ENCODE results near the gene SLC5A6. TPM values are rescaled to one million over a fixed set of nuclear protein-coding genes. Genes with fewer than 3 reads are reported as not detected.
"Not testable (repeated sequence)": the region's sequence is repeated elsewhere in the genome, so short reads cannot be mapped to it uniquely, and the experiment has no call there.

Gene SLC5A6
- total and polyA plus RNA-seq, 7 experiments from 2014 or later = 13.2 to 203 (median 32.7) TPM

DNA sequence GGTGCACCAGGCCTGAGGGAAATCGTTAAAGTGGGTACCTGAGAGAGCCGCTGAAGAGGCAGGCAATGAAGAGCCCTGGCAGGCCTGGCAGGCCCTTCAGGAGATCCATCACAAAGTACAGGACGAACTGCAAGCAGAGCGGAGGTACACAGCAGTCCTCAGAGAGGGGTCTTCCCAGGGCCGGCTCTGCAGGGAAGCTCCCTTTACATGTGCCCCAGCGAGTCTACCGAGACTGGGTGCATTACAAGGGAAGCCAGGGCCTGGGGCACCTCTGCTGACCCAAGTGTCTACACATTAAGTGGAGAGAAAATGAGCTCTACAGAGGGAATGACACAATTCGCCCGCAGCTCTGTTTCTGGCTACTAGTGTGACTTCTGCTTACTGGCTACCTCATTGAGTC lies 8.3 kb downstream of the SLC5A6 start:
- Mint-ChIP-seq H3K27ac (peak overlapping the region in 1 of 9 donors; percentile 11), H3K4me1 (peaks cover 0 to 20% (median 3%) of the 10 kb centered on the region in 7 donors), H3K36me3 (peaks cover 13 to 40% (median 20%) of the 10 kb centered on the region in 5 donors), H3K9me3 (peaks cover 0 to 1% (median 0%) of the 10 kb centered on the region in 11 donors), H3K27me3 (no peaks in the 10 kb centered on the region), H3K4me3 (no peak overlapping the region)
- intact Hi-C loops (cut with micrococcal nuclease) = no loop called here
- H3K27me3 ChIP-seq (ENCODE audit: control insufficient read depth in 2 of 2, insufficient read depth in 2 of 2, low read length in 2 of 2) = no peaks in the 10 kb centered on the region
- POLR2A ChIA-PET = no interaction called here
- CTCF ChIA-PET = no interaction called here
- H3K27ac ChIP-seq (ENCODE audit: low read depth, low read length) = no peak overlapping the region
- no peak for DNase-seq
- ATAC-seq = no peak
- H3K4me3 ChIP-seq (ENCODE audit: low read length) = no peak overlapping the region
- no peaks in the 10 kb centered on the region for H3K4me1 ChIP-seq (ENCODE audit: control insufficient read depth in 2 of 2, insufficient read depth in 2 of 2, low read length in 2 of 2)
- H3K36me3 ChIP-seq (ENCODE audit: control insufficient read depth in 2 of 3, insufficient read depth in 3 of 3, low read length in 3 of 3) = peaks cover 0 to 91% (median 4%) of the 10 kb centered on the region in 3 experiments
- H3K9me3 ChIP-seq (ENCODE audit: control insufficient read depth in 2 of 3, low read length in 3 of 3) = no peaks in the 10 kb centered on the region

DNA sequence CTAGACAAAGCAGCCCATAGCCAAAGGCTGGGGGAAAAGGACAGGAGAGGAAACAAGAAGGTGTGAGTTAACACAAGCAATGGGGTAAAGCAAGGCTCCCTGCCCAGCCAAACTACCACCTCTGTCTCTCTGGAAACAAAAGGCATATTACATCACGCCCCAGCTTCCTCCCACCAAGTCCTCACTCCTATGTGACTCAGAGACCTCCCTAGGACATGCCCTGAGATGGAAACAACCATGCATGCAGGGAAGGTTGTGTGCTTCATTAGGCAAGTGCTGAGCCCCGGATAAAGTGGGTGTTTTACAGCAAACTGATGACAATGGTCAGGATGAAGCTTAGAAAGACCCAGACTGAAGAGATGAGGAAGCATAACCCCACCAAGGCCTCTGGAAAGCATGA lies 9.2 kb downstream of the SLC5A6 start:
- Histone ChIP-seq H3K27me3 (ENCODE audit: control insufficient read depth in 2 of 2, insufficient read depth in 2 of 2, low read length in 2 of 2) (no peaks in the 10 kb centered on the region), H3K4me3 (ENCODE audit: low read length) (no peak overlapping the region), H3K27ac (ENCODE audit: low read depth, low read length) (no peak overlapping the region), H3K4me1 (ENCODE audit: control insufficient read depth in 2 of 2, insufficient read depth in 2 of 2, low read length in 2 of 2) (no peaks in the 10 kb centered on the region), H3K36me3 (ENCODE audit: control insufficient read depth in 2 of 3, insufficient read depth in 3 of 3, low read length in 3 of 3) (peaks cover 0 to 83% (median 4%) of the 10 kb centered on the region in 3 experiments), H3K9me3 (ENCODE audit: control insufficient read depth in 2 of 3, low read length in 3 of 3) (no peaks in the 10 kb centered on the region)
- Mint-ChIP-seq H3K36me3 (peaks cover 13 to 39% (median 20%) of the 10 kb centered on the region in 5 donors), H3K27ac (no peak overlapping the region), H3K4me3 (no peak overlapping the region), H3K27me3 (no peaks in the 10 kb centered on the region), H3K4me1 (peaks cover 0 to 15% (median 2%) of the 10 kb centered on the region in 7 donors), H3K9me3 (peaks cover 0 to 1% (median 0%) of the 10 kb centered on the region in 11 donors)
- DNase-seq = no peak
- POLR2A ChIA-PET = no interaction called here
- no peak for ATAC-seq
- CTCF ChIA-PET = no interaction called here
- intact Hi-C loops (cut with micrococcal nuclease) = no loop called here

DNA sequence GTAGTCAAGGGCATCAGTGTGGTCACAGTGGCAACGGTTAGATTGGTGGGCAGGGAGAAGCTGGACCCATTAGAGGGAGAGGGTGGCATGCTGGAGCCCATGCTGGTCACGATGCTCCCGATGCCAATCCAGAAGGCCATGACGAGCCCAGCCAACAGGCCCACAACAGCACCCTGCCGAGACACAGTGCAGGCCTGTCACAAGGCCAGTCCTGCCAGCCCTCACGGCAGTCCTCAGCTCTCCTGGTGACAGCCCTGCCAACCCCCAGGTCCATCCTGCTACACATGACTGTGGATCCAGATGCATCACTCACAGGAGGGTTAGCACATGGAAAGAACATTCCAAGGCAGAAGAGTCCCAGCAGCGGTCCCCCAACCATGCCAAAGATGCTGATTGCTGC lies 10.4 kb downstream of the SLC5A6 start:
- ChIA-PET POLR2A (no interaction called here), CTCF (no interaction called here)
- Histone ChIP-seq H3K9me3 (ENCODE audit: control insufficient read depth in 2 of 3, low read length in 3 of 3) (no peaks in the 10 kb centered on the region), H3K4me1 (ENCODE audit: control insufficient read depth in 2 of 2, insufficient read depth in 2 of 2, low read length in 2 of 2) (no peaks in the 10 kb centered on the region), H3K27me3 (ENCODE audit: control insufficient read depth in 2 of 2, insufficient read depth in 2 of 2, low read length in 2 of 2) (no peaks in the 10 kb centered on the region), H3K27ac (ENCODE audit: low read depth, low read length) (no peak overlapping the region), H3K36me3 (ENCODE audit: control insufficient read depth in 2 of 3, insufficient read depth in 3 of 3, low read length in 3 of 3) (peaks cover 0 to 71% (median 4%) of the 10 kb centered on the region in 3 experiments), H3K4me3 (ENCODE audit: low read length) (no peak overlapping the region)
- Mint-ChIP-seq H3K4me3 (no peak overlapping the region), H3K4me1 (peaks cover 0 to 10% (median 0%) of the 10 kb centered on the region in 7 donors), H3K27me3 (no peaks in the 10 kb centered on the region), H3K9me3 (peaks cover 0 to 1% (median 0%) of the 10 kb centered on the region in 11 donors), H3K36me3 (peaks cover 8 to 29% (median 13%) of the 10 kb centered on the region in 5 donors), H3K27ac (peak overlapping the region in 1 of 9 donors; percentile 68)
- ATAC-seq = no peak
- intact Hi-C loops (cut with micrococcal nuclease) = no loop called here
- DNase-seq = no peak

DNA sequence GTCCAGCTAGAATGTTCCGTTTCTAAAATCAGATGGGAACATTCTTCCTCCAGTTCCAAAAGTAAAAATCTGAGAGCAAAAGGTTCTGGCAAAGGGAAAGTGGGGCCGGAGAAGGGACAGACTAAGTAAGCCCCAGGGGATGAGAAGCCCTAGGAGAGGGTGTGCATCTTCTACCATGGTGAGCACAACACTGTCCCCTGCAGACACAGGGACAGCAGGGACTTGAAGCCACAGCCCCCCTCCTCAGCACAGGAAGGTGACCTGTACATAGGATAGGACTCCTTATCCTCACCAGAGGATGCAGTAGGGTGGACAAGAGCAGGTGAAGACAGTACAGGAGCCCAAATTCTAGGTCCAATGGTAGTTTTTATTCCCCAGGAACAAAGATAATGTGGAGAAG lies 12.8 kb downstream of the SLC5A6 start:
- H3K9me3 ChIP-seq (ENCODE audit: control insufficient read depth in 2 of 3, low read length in 3 of 3) = no peaks in the 10 kb centered on the region
- H3K27me3 Mint-ChIP-seq = no peaks in the 10 kb centered on the region
- H3K27ac ChIP-seq (ENCODE audit: low read depth, low read length) = no peak overlapping the region
- no peaks in the 10 kb centered on the region for H3K27me3 ChIP-seq (ENCODE audit: control insufficient read depth in 2 of 2, insufficient read depth in 2 of 2, low read length in 2 of 2)
- peak overlapping the region in 3 of 9 donors; percentile 27 to 62 (median 48) for H3K27ac Mint-ChIP-seq
- ATAC-seq (no peak), DNase-seq (no peak)
- no peaks in the 10 kb centered on the region for H3K4me1 Mint-ChIP-seq
- H3K4me3 Mint-ChIP-seq = no peak overlapping the region
- peaks cover 0 to 13% (median 9%) of the 10 kb centered on the region in 5 donors for H3K36me3 Mint-ChIP-seq
- intact Hi-C loops (cut with micrococcal nuclease) = no loop called here
- H3K9me3 Mint-ChIP-seq = peaks cover 0 to 1% (median 0%) of the 10 kb centered on the region in 11 donors
- no peak overlapping the region for H3K4me3 ChIP-seq (ENCODE audit: low read length)
- H3K36me3 ChIP-seq (ENCODE audit: control insufficient read depth in 2 of 3, insufficient read depth in 3 of 3, low read length in 3 of 3) = peaks cover 0 to 47% (median 0%) of the 10 kb centered on the region in 3 experiments
- ChIA-PET POLR2A (no interaction called here), CTCF (no interaction called here)
- H3K4me1 ChIP-seq (ENCODE audit: control insufficient read depth in 2 of 2, insufficient read depth in 2 of 2, low read length in 2 of 2) = no peaks in the 10 kb centered on the region

DNA sequence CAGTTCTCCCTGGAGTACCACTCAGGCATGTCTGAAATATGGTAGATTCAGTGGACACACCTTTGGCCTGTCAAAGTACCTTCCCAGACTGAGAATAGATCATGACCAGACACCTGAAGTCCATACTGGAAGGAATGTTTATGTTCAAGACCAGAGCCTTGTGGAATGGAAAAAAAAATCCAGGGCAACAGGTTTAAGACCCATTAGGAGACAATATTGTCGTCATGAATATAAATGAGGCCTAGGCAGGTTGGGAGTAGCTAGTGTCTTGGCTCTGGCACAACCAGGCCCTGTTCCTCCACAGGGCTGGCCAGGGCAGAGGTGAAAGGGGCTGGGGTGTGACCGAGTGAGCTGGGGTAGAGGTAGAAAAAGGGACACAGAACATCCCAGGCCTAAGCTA lies 13.4 kb downstream of the SLC5A6 start:
- Mint-ChIP-seq H3K27ac (peak overlapping the region in 5 of 9 donors; percentile 10 to 62 (median 34)), H3K9me3 (peaks cover 0 to 1% (median 0%) of the 10 kb centered on the region in 11 donors), H3K4me1 (no peaks in the 10 kb centered on the region), H3K36me3 (peaks cover 0 to 13% (median 9%) of the 10 kb centered on the region in 5 donors), H3K4me3 (no peak overlapping the region), H3K27me3 (no peaks in the 10 kb centered on the region)
- Histone ChIP-seq H3K27me3 (ENCODE audit: control insufficient read depth in 2 of 2, insufficient read depth in 2 of 2, low read length in 2 of 2) (no peaks in the 10 kb centered on the region), H3K4me1 (ENCODE audit: control insufficient read depth in 2 of 2, insufficient read depth in 2 of 2, low read length in 2 of 2) (no peaks in the 10 kb centered on the region), H3K4me3 (ENCODE audit: low read length) (no peak overlapping the region), H3K27ac (ENCODE audit: low read depth, low read length) (no peak overlapping the region), H3K36me3 (ENCODE audit: control insufficient read depth in 2 of 3, insufficient read depth in 3 of 3, low read length in 3 of 3) (peaks cover 0 to 41% (median 0%) of the 10 kb centered on the region in 3 experiments), H3K9me3 (ENCODE audit: control insufficient read depth in 2 of 3, low read length in 3 of 3) (no peaks in the 10 kb centered on the region)
- ATAC-seq (no peak), DNase-seq (no peak)
- ChIA-PET POLR2A (no interaction called here), CTCF (no interaction called here)
- intact Hi-C loops (cut with micrococcal nuclease) = no loop called here

DNA sequence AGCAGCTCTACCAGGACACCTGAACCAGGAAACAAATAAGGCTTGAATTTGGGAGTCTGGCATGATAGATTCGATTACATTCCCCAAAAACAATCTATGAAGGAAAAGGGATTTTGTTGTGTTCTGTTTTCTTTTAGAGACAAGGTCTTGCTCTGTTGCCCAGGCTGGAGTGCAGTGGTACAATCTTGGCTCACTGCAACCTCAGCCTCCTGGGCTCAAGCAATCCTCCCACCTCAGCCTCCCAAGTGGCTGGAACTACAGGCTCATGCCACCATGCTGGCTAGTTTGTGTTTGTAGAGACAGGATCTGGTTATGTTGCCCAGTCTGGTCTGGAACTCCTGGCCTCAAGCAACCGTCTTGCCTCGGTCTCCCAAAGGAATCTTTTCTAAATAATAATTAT lies 14.0 kb downstream of the SLC5A6 start:
- H3K4me3 Mint-ChIP-seq; POLR2A ChIA-PET; intact Hi-C loops (cut with micrococcal nuclease); H3K4me3 ChIP-seq (ENCODE audit: low read length); H3K9me3 ChIP-seq (ENCODE audit: control insufficient read depth in 2 of 3, low read length in 3 of 3); H3K4me1 Mint-ChIP-seq; CTCF ChIA-PET; H3K27me3 ChIP-seq (ENCODE audit: control insufficient read depth in 2 of 2, insufficient read depth in 2 of 2, low read length in 2 of 2); H3K4me1 ChIP-seq (ENCODE audit: control insufficient read depth in 2 of 2, insufficient read depth in 2 of 2, low read length in 2 of 2); H3K9me3 Mint-ChIP-seq; H3K27ac ChIP-seq (ENCODE audit: low read depth, low read length); ATAC-seq; H3K36me3 Mint-ChIP-seq; H3K27me3 Mint-ChIP-seq; DNase-seq: not testable (repeated sequence)
- H3K27ac Mint-ChIP-seq = peak overlapping the region in 1 of 9 donors; percentile 5
- peaks cover 0 to 35% (median 0%) of the 10 kb centered on the region in 3 experiments for H3K36me3 ChIP-seq (ENCODE audit: control insufficient read depth in 2 of 3, insufficient read depth in 3 of 3, low read length in 3 of 3)

DNA sequence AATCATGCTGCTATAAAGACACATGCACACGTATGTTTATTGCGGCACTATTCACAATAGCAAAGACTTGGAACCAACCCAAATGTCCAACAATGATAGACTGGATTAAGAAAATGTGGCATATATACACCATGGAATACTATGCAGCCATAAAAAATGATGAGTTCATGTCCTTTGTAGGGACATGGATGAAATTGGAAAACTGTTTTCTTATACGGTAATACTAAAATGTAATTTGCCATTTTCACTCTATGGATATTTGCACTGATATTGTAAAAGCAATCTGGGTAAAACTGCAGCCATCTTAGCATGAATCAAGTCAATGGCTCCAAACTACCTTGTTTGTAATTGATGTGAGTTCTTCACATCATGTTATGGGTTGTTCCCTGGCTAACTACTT lies 16.3 kb downstream of the SLC5A6 start:
- H3K36me3 Mint-ChIP-seq; ATAC-seq; H3K4me1 Mint-ChIP-seq; POLR2A ChIA-PET; H3K27ac Mint-ChIP-seq; H3K4me1 ChIP-seq (ENCODE audit: control insufficient read depth in 2 of 2, insufficient read depth in 2 of 2, low read length in 2 of 2); H3K9me3 Mint-ChIP-seq; H3K4me3 ChIP-seq (ENCODE audit: low read length); intact Hi-C loops (cut with micrococcal nuclease); H3K27ac ChIP-seq (ENCODE audit: low read depth, low read length); H3K27me3 Mint-ChIP-seq; H3K27me3 ChIP-seq (ENCODE audit: control insufficient read depth in 2 of 2, insufficient read depth in 2 of 2, low read length in 2 of 2); H3K9me3 ChIP-seq (ENCODE audit: control insufficient read depth in 2 of 3, low read length in 3 of 3); CTCF ChIA-PET; H3K4me3 Mint-ChIP-seq; DNase-seq: not testable (repeated sequence)
- peaks cover 0 to 13% (median 0%) of the 10 kb centered on the region in 3 experiments for H3K36me3 ChIP-seq (ENCODE audit: control insufficient read depth in 2 of 3, insufficient read depth in 3 of 3, low read length in 3 of 3)

All from naive thymus-derived CD4-positive, alpha-beta T cell (primary cell).